NB4 (cell line): ENCODE data around the gene BMPR1A.

Experiments
- CTCF ChIP-seq: IDR thresholded peaks from one replicate; pipeline ENCODE4 v1.5.1; 2012; ENCODE audit warnings: low read depth, low read length
- MYC ChIP-seq: IDR thresholded peaks from 2 replicates; pipeline ENCODE4 v1.6.1; 2011; ENCODE audit warnings: low read depth, low read length
- POLR2A ChIP-seq: IDR thresholded peaks from 2 replicates; pipeline ENCODE4 v1.6.1; 2011; ENCODE audit warnings: mild to moderate bottlenecking; ENCODE audit not compliant: insufficient read length; ENCODE audit errors: extremely low read depth

- TF ChIP-seq CTCF = no peak
- no peak for TF ChIP-seq POLR2A
- TF ChIP-seq MYC = peak; percentile 81
These were observed 1.0 kb upstream of the BMPR1A start for GRCh38 chr10:86755454-86755739.
